IMR-90 (cell line): Measurements from ENCODE around the gene RGL1. TPM values are rescaled to one million over a fixed set of nuclear protein-coding genes. Genes with fewer than 3 reads are reported as not detected.
A peak's percentile ranks its signal among the peaks of the same experiment; 100 is the strongest.

Experiments
- ATAC-seq: fragments of 200-7000 bp; cut with Tn5 transposase; 2 replicates; pipeline ENCODE4 v1.9.1; 2020; ENCODE audit warnings: low read depth, mild to moderate bottlenecking, moderate library complexity
- BruUV-seq: library from RNA; stranded (reverse); fragments of 400-500 nt; replicated peaks from 2 replicates; lab custom pipeline; 2021; lab: Mats Ljungman, UMichigan
- CTCF ChIA-PET: fragments of 300-600 bp; formaldehyde crosslinking; extraction: SDS; loops from one replicate; lab custom pipeline; 2021; ENCODE audit warnings: antibody characterized with exemption; lab: Yijun Ruan, JAX
- POLR2A ChIA-PET: fragments of 300-600 bp; sonication (Branson Sonifier 250); formaldehyde crosslinking; loops from one replicate; lab custom pipeline; 2022; ENCODE audit warnings: antibody characterized with exemption; ENCODE audit not compliant: unreplicated experiment; lab: Charles Lee
- DNase-seq: peaks from one replicate; pipeline ENCODE4 v3.0.0; 2013
- H2AFZ ChIP-seq: replicated peaks from 2 replicates; pipeline ENCODE3; 2013; ENCODE audit warnings: low read length, mild to moderate bottlenecking; ENCODE audit not compliant: poor library complexity
- H2AK5ac ChIP-seq: 2 replicates; pipeline ENCODE4 v1.6.1; 2013; ENCODE audit warnings: low read depth, low read length, inconsistent platforms
- H2AK9ac ChIP-seq: replicated peaks from 2 replicates; pipeline ENCODE3; 2013; ENCODE audit warnings: mild to moderate bottlenecking, low read depth, low read length, moderate library complexity; ENCODE audit not compliant: poor library complexity
- H2BK120ac ChIP-seq: 2 replicates; pipeline ENCODE4 v1.6.1; 2013; ENCODE audit warnings: low read depth, low read length, inconsistent platforms
- H2BK15ac ChIP-seq: 3 replicates; pipeline ENCODE4 v1.6.1; 2013; ENCODE audit warnings: low read depth, low read length, inconsistent platforms
- H2BK20ac ChIP-seq: 2 replicates; pipeline ENCODE4 v1.6.1; 2013; ENCODE audit warnings: low read depth, mild to moderate bottlenecking, inconsistent platforms, low read length, moderate library complexity
- H2BK5ac ChIP-seq: 2 replicates; pipeline ENCODE4 v1.6.1; 2013; ENCODE audit warnings: mild to moderate bottlenecking, low read depth, low read length, inconsistent platforms; ENCODE audit not compliant: poor library complexity, severe bottlenecking
- H3K14ac ChIP-seq: replicated peaks from 2 replicates; pipeline ENCODE4 v1.6.1; 2013; ENCODE audit warnings: low read depth, low read length, inconsistent platforms
- H3K18ac ChIP-seq: 2 replicates; pipeline ENCODE4 v1.6.1; 2013; ENCODE audit warnings: low read depth, low read length, control low read depth
- H3K23ac ChIP-seq: 2 replicates; pipeline ENCODE4 v1.6.1; 2013; ENCODE audit warnings: low read depth, low read length, inconsistent platforms
- H3K27ac ChIP-seq: 2 replicates; pipeline ENCODE4 v1.5.1; 2013; ENCODE audit warnings: mild to moderate bottlenecking, control low read depth, low read length; ENCODE audit not compliant: insufficient read depth
- H3K27me3 ChIP-seq: 2 replicates; pipeline ENCODE4 v1.6.1; 2013; ENCODE audit warnings: low read length; ENCODE audit not compliant: control insufficient read depth, insufficient read depth
- H3K36me3 ChIP-seq: 2 replicates; pipeline ENCODE4 v1.6.1; 2013; ENCODE audit warnings: low read length, mixed read lengths; ENCODE audit not compliant: control insufficient read depth, insufficient read depth
- H3K4ac ChIP-seq: 2 replicates; pipeline ENCODE4 v1.6.1; 2013; ENCODE audit warnings: low read depth, low read length, inconsistent platforms
- H3K4me1 ChIP-seq: 2 replicates; pipeline ENCODE4 v1.6.1; 2013; ENCODE audit warnings: low read length, mixed read lengths; ENCODE audit not compliant: control insufficient read depth, insufficient read depth
- H3K4me2 ChIP-seq: 2 replicates; pipeline ENCODE4 v1.6.1; 2013; ENCODE audit warnings: low read depth, mild to moderate bottlenecking, control low read depth, low read length, moderate library complexity
- H3K4me3 ChIP-seq: 2 replicates; pipeline ENCODE4 v1.5.1; 2013; ENCODE audit warnings: low read depth, mild to moderate bottlenecking, control low read depth, low read length, moderate library complexity; ENCODE audit not compliant: insufficient read depth
- H3K56ac ChIP-seq: 2 replicates; pipeline ENCODE4 v1.6.1; 2013; ENCODE audit warnings: low read length, inconsistent platforms; ENCODE audit not compliant: insufficient read depth; ENCODE audit errors: extremely low read depth
- H3K79me1 ChIP-seq, 2 experiments: 2 replicates each; pipeline ENCODE4 v1.6.1; 2013; ENCODE audit warnings: low read length in 2 of 2, inconsistent platforms in 1 of 2, low read depth in 1 of 2
- H3K9ac ChIP-seq: 2 replicates; pipeline ENCODE4 v1.6.1; 2013; ENCODE audit warnings: low read depth, low read length, control low read depth
- H3K9me1 ChIP-seq: 2 replicates; pipeline ENCODE4 v1.6.1; 2013; ENCODE audit warnings: low read length, inconsistent platforms; ENCODE audit not compliant: insufficient read depth
- H3K9me3 ChIP-seq: 2 replicates; pipeline ENCODE4 v1.6.1; 2013; ENCODE audit warnings: low read length; ENCODE audit not compliant: control insufficient read depth, insufficient read depth
- H4K20me1 ChIP-seq: 2 replicates; pipeline ENCODE4 v1.6.1; 2013; ENCODE audit warnings: low read length, inconsistent platforms; ENCODE audit not compliant: insufficient read depth
- H4K5ac ChIP-seq: 2 replicates; pipeline ENCODE4 v1.6.1; 2013; ENCODE audit warnings: mild to moderate bottlenecking, low read depth, low read length, control low read depth
- H4K8ac ChIP-seq, 2 experiments: 2 replicates each; pipeline ENCODE4 v1.6.1; 2013; ENCODE audit warnings: low read depth in 2 of 2, low read length in 2 of 2, control low read depth in 1 of 2, inconsistent platforms in 1 of 2
- H4K91ac ChIP-seq: 2 replicates; pipeline ENCODE4 v1.6.1; 2013; ENCODE audit warnings: low read depth, low read length, inconsistent platforms; ENCODE audit not compliant: insufficient read depth
- CEBPB ChIP-seq: IDR thresholded peaks from 2 replicates; pipeline ENCODE4 v1.6.1; 2012; ENCODE audit warnings: low read depth, low read length, improper control_type of control experiment
- WGBS, 2 experiments: methylation state at CpG; one replicate each; pipeline versions ENCODE4 v1.1.5 to v1.1.7; 2013; ENCODE audit warnings: missing lambda C conversion rate in 2 of 2; ENCODE audit not compliant: insufficient read length in 1 of 2; ENCODE audit errors: extremely low coverage in 2 of 2; 5-methylcytosine and 5-hydroxymethylcytosine counted together
- dilution Hi-C: fragments of 300-500 bp; cut with HindIII; formaldehyde crosslinking; loops from one replicate; pipeline ENCODE4 v1.14.3; 2018; ENCODE audit warnings: low sequenced_read_pairs; ENCODE audit not compliant: unreplicated experiment
- in situ Hi-C: fragments of 300-500 bp; cut with MboI; formaldehyde crosslinking; loops from 3 replicates; pipeline ENCODE4 v1.14.3; 2019; ENCODE audit warnings: low sequenced_read_pairs, inconsistent platforms, mixed read lengths
- intact Hi-C: fragments of 100-400 bp; cut with micrococcal nuclease; formaldehyde crosslinking; loops from 2 replicates; pipeline ENCODE4 v1.10.0; 2022
- polyA plus RNA-seq, 3 experiments: library from polyadenylated mRNA; depleted of rRNA; stranded (reverse); fragments of >200 nt; gene quantifications; 2 replicates each; pipeline ENCODE4 v1.2.3, GENCODE V29; 2012; ENCODE audit warnings: low replicate concordance in 1 of 3
- total RNA-seq: library from RNA; depleted of rRNA; stranded (reverse); fragments of >200 nt; gene quantifications from 2 replicates; pipeline ENCODE4 v1.2.3, GENCODE V29; 2012

Gene RGL1
- total and polyA plus RNA-seq, 2 of the 4 experiments (the other 2 are of a cell fraction) = 4.7 to 7.5 TPM

DNA sequence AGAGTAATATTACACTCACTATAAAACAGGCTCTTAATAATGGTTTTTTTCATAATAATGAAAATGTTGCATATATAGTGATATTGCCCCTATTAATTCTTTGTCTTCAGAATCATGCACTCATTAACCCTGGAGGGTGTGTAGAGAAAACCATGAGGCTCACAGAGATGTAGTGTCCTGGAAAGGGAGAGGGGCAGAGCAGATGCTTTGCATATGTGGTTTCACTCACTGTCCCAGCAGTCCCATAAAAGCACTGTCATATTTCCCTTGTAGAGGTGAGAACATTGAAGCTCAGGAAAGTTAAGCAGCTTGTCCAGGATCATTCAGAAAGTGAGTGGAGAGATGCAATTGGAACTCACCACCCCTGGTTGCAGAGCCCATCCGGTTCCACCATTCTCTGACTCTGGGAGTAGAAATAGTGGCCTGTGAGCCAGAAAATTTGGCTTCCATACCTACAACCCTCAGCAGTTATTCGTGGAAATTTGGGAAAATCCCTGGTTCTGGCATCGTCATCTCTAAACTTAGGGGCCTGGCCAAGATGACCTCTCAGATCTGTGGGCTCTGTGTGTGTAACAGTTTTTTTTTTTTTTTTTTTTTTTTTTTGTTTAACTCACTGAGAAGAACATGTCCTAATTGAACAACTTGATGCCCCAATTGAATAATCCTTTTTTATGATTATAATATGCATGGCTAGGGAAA is 86.4 kb downstream of the RGL1 start:
- peaks cover 2% of the 10 kb centered on the region; the same call in 1 of the 2 replicates for H3K36me3 ChIP-seq
- no peaks in the 10 kb centered on the region for H4K20me1 ChIP-seq
- in situ Hi-C loops = no loop called here
- ATAC-seq (no peak), DNase-seq (no peak)
- WGBS, 2 experiments = no CpG with 5 or more reads among the region's 3 CpGs
- intact Hi-C loops = no loop called here
- H2BK15ac ChIP-seq = no peak overlapping the region
- H2BK20ac ChIP-seq = no peak overlapping the region
- H2BK120ac ChIP-seq = no peak overlapping the region
- no peak overlapping the region for H3K18ac ChIP-seq
- 0 out of 2 replicates have a peak, but pooled peaks cover 3% of the 10 kb centered on the region for H3K4me1 ChIP-seq
- H3K27ac ChIP-seq = no peak overlapping the region
- no peak overlapping the region for H3K56ac ChIP-seq
- H3K9me1 ChIP-seq = no peaks in the 10 kb centered on the region
- no peak overlapping the region for H3K4ac ChIP-seq
- H4K8ac ChIP-seq = no peak overlapping the region
- H3K4me2 ChIP-seq = no peak overlapping the region
- ChIA-PET POLR2A (no interaction called here), CTCF (interaction anchor here (1.1 kb wide), 1 partner anchor 10 kb away, joined by 3 read pairs; no protein-coding TSS in a partner anchor)
- no TSS peak for BruUV-seq
- no peak overlapping the region for H3K4me3 ChIP-seq
- no peaks in the 10 kb centered on the region for H3K9me3 ChIP-seq
- peak overlapping the region; percentile 26; the same call in 1 of the 2 replicates for H2AK5ac ChIP-seq
- no peak overlapping the region for H3K9ac ChIP-seq
- no peaks in the 10 kb centered on the region for H3K27me3 ChIP-seq
- H4K5ac ChIP-seq = no peak overlapping the region
- no peak overlapping the region for H2AFZ ChIP-seq
- H3K23ac ChIP-seq = no peak overlapping the region
- no peaks in the 10 kb centered on the region for H3K79me1 ChIP-seq
- no peak overlapping the region for H3K14ac ChIP-seq
- H2AK9ac ChIP-seq = no peak overlapping the region
- no peak for TF ChIP-seq CEBPB
- dilution Hi-C loops = no loop called here
- no peak overlapping the region for H4K91ac ChIP-seq
- no peak overlapping the region for H2BK5ac ChIP-seq
